COR-L47 (cell line): ENCODE data around the gene LAMC2.
"Not testable (repeated sequence)": the region's sequence is repeated elsewhere in the genome, so short reads cannot be mapped to it uniquely, and the experiment has no call there.

Experiments used
- DNase-seq: peaks from one replicate; lab custom pipeline; 2025; lab: John Stamatoyannopoulos, UW

The LAMC2 gene

GRCh38 chr1:183238071-183238470 lies 52.0 kb downstream of the LAMC2 start:
- no peak for DNase-seq

GRCh38 chr1:183239220-183239742 lies 53.2 kb downstream of the LAMC2 start:
- no peak for DNase-seq

GRCh38 chr1:183239793-183240525 lies 53.9 kb downstream of the LAMC2 start:
- no peak for DNase-seq

GRCh38 chr1:183240526-183240825 lies 54.4 kb downstream of the LAMC2 start:
- no peak for DNase-seq

GRCh38 chr1:183240853-183241252 lies 54.8 kb downstream of the LAMC2 start:
- not testable (repeated sequence) for DNase-seq

GRCh38 chr1:183241471-183241870 lies 55.4 kb downstream of the LAMC2 start:
- no peak for DNase-seq

GRCh38 chr1:183242556-183242955 lies 56.5 kb downstream of the LAMC2 start:
- DNase-seq = no peak

- no peak for DNase-seq
These were observed 57.3 kb downstream of the LAMC2 start for GRCh38 chr1:183243161-183244050.

- no peak for DNase-seq
These were observed 58.4 kb downstream of the LAMC2 start for GRCh38 chr1:183244466-183244865.

- no peak for DNase-seq
These were observed 59.3 kb downstream of the LAMC2 start for GRCh38 chr1:183245357-183245756.

- DNase-seq = no peak
These were observed 60.4 kb downstream of the LAMC2 start for GRCh38 chr1:183246436-183246835.

- DNase-seq = no peak
These were observed 61.0 kb downstream of the LAMC2 start for GRCh38 chr1:183247066-183247465.

GRCh38 chr1:183247484-183247883 lies 61.4 kb downstream of the LAMC2 start:
- no peak for DNase-seq

GRCh38 chr1:183247931-183248330 lies 61.9 kb downstream of the LAMC2 start:
- DNase-seq = no peak

GRCh38 chr1:183248989-183249691 lies 63.1 kb downstream of the LAMC2 start:
- no peak for DNase-seq

- DNase-seq = no peak
These were observed 63.9 kb downstream of the LAMC2 start for GRCh38 chr1:183249941-183250452.

- no peak for DNase-seq
These were observed 65.3 kb downstream of the LAMC2 start for GRCh38 chr1:183251101-183251958.

GRCh38 chr1:183251959-183252450 lies 65.9 kb downstream of the LAMC2 start:
- DNase-seq = no peak

GRCh38 chr1:183255073-183255472 lies 69.0 kb downstream of the LAMC2 start:
- DNase-seq = no peak

- DNase-seq = no peak
These were observed 73.9 kb downstream of the LAMC2 start for GRCh38 chr1:183259924-183260323.

GRCh38 chr1:183262628-183263200 lies 76.7 kb downstream of the LAMC2 start:
- no peak for DNase-seq
